Spleen (tissue), 11 donors: ENCODE results near the gene TMEM126B. TPM values are rescaled to one million over a fixed set of nuclear protein-coding genes. Genes with fewer than 3 reads are reported as not detected.
A peak's percentile ranks its signal among the peaks of the same experiment; 100 is the strongest.

Experiments used
- DNase-seq: peaks from one replicate; pipeline ENCODE4 v3.0.0-alpha.2; 2020
- H3K27ac ChIP-seq, 8 donors: fragments of 200-600 bp; sonication (generic) in 7 of 8; 1 replicate in 4 of 8; 2 replicates in 4 of 8; pipeline versions ENCODE4 v1.5.0 to v1.8.0; 2016 to 2021; ENCODE audit warnings: inconsistent platforms in 4 of 8, mild to moderate bottlenecking in 4 of 8, moderate library complexity in 1 of 8
- H3K27me3 ChIP-seq, 7 donors: fragments of 200-600 bp; sonication (generic) in 6 of 7; replicated peaks in 1 of 7; 1 replicate in 4 of 7; 2 replicates in 3 of 7; pipeline versions ENCODE4 v1.5.0 to v1.8.0; 2016 to 2021; ENCODE audit warnings: inconsistent platforms in 3 of 7, mild to moderate bottlenecking in 1 of 7
- H3K36me3 ChIP-seq, 6 donors: fragments of 200-600 bp; sonication (generic) in 5 of 6; 1 replicate in 4 of 6; 2 replicates in 2 of 6; pipeline versions ENCODE4 v1.5.0 to v1.8.0; 2016 to 2021; ENCODE audit warnings: inconsistent platforms in 2 of 6
- H3K4me1 ChIP-seq, 6 donors: fragments of 200-600 bp; sonication (generic) in 5 of 6; 1 replicate in 3 of 6; 2 replicates in 3 of 6; pipeline versions ENCODE4 v1.5.0 to v1.8.0; 2016 to 2021; ENCODE audit warnings: inconsistent platforms in 3 of 6
- H3K4me3 ChIP-seq, 8 donors: fragments of 200-600 bp; sonication (generic) in 7 of 8; 1 replicate in 4 of 8; 2 replicates in 4 of 8; pipeline versions ENCODE4 v1.5.0 to v1.8.0; 2016 to 2021; ENCODE audit warnings: inconsistent platforms in 4 of 8, mild to moderate bottlenecking in 4 of 8, moderate library complexity in 2 of 8
- H3K9me3 ChIP-seq, 8 donors: fragments of 200-600 bp; sonication (generic) in 7 of 8; 1 replicate in 4 of 8; 2 replicates in 4 of 8; pipeline versions ENCODE4 v1.5.0 to v1.8.0; 2016 to 2021; ENCODE audit warnings: inconsistent platforms in 4 of 8
- POLR2A ChIP-seq, 3 donors: fragments of 450-650 bp; IDR thresholded peaks; one replicate each; pipeline ENCODE4 v1.5.1; 2017; ENCODE audit warnings: antibody characterized with exemption in 3 of 3, mild to moderate bottlenecking in 1 of 3
- POLR2AphosphoS5 ChIP-seq, 3 donors: sonication (generic); formaldehyde crosslinking; IDR thresholded peaks; one replicate each; pipeline ENCODE4 v1.5.1; 2017; ENCODE audit warnings: antibody characterized with exemption in 3 of 3
- WGBS, 5 donors: extraction: QIAGEN DNeasy Blood & Tissue Kit in 3 of 5; methylation state at CpG; one replicate each; pipeline versions ENCODE4 v1.1.5 to v1.1.7; 2013 to 2018; 5-methylcytosine and 5-hydroxymethylcytosine counted together
- intact Hi-C: fragments of 100-400 bp; cut with DNase I; formaldehyde crosslinking; loops from one replicate; pipeline ENCODE4 v1.15.0; 2023; ENCODE audit warnings: low total_unique reads
- polyA plus RNA-seq, 3 donors: library from polyadenylated mRNA; stranded (reverse); fragments of 200-250 nt; gene quantifications; one replicate each; pipeline ENCODE4 v1.2.1, GENCODE V29; 2013
- total RNA-seq, 7 donors: library from RNA; depleted of rRNA in 3 of 7; stranded (reverse); fragments of >200 nt in 3 of 7; fragmentation: NEBNext Ultra II Directional in 4 of 7; extraction: Animal tissue kit (Norgen Biotek cat#: 25700) in 4 of 7; gene quantifications; one replicate each; pipeline versions ENCODE4 v1.1.0 to v1.2.1, GENCODE V29; 2016 to 2021
- TF ChIP-seq, protein P1 (sequence below), 11 experiments: fragments of 200-600 bp in 7 of 11; fragments of 450-650 bp in 4 of 11; sonication (generic) in 4 of 11; IDR thresholded peaks in 8 of 11; conservative IDR thresholded peaks in 3 of 11; 1 replicate in 7 of 11; 2 replicates in 4 of 11; pipeline versions ENCODE4 v1.4.0 to v1.8.0; 2016 to 2021; ENCODE audit warnings: antibody characterized with exemption in 11 of 11, inconsistent platforms in 4 of 11, mild to moderate bottlenecking in 1 of 11
- donor health status: healthy with polysubstance abuse.
- donor health status: DM: no; HTN: no; CAD: no; lungs with moderate emphysema.
- donor health status: DM: no; HTN: no; CAD: no.
- donor health status: Bipolar disorder and iron deficiency.
- donor health status: healthy.
- donor health status: DM: no; HTN: no; CAD: no.
- donor health status: DM: yes; HTN: yes; CAD: no.

The TMEM126B gene
- total and polyA plus RNA-seq, 10 donors = 32.5 to 84.0 (median 47.7) TPM

DNA sequence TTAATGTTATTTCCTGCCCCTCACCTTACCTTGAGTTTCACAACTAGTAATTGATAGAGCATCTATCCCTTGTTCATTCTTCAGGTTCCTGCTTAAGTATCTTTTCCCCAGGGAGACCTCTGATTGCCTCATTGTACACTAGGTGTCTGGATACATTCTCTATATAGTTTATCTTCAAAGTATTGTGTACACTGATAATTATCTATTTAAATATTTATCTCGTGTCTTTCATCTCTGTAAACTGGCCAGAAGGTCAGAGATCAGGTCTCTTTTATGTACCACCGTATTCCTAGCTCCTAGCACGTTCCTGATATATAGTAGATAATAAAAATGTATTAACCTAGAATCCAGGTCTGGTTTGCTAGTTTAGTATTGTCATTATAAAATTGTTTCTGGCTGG lies 6.4 kb downstream of the TMEM126B start:
- DNase-seq = no peak
- Histone ChIP-seq H3K4me3 (no peak overlapping the region), H3K36me3 (peaks cover 0 to 87% (median 46%) of the 10 kb centered on the region in 6 donors), H3K4me1 (peaks cover 2 to 18% (median 8%) of the 10 kb centered on the region in 6 donors), H3K27me3 (no peaks in the 10 kb centered on the region), H3K9me3 (no peaks in the 10 kb centered on the region), H3K27ac (no peak overlapping the region)
- WGBS, 5 donors = 67 to 94% (median 91%) methylated on average over 3 of the region's 3 CpGs
- intact Hi-C loops = no loop called here
- TF ChIP-seq POLR2A (IDR thresholded peaks at IDR 0.05) (no peak), POLR2AphosphoS5 (IDR thresholded peaks at IDR 0.05) (no peak)
- TF ChIP-seq, protein P1, sequence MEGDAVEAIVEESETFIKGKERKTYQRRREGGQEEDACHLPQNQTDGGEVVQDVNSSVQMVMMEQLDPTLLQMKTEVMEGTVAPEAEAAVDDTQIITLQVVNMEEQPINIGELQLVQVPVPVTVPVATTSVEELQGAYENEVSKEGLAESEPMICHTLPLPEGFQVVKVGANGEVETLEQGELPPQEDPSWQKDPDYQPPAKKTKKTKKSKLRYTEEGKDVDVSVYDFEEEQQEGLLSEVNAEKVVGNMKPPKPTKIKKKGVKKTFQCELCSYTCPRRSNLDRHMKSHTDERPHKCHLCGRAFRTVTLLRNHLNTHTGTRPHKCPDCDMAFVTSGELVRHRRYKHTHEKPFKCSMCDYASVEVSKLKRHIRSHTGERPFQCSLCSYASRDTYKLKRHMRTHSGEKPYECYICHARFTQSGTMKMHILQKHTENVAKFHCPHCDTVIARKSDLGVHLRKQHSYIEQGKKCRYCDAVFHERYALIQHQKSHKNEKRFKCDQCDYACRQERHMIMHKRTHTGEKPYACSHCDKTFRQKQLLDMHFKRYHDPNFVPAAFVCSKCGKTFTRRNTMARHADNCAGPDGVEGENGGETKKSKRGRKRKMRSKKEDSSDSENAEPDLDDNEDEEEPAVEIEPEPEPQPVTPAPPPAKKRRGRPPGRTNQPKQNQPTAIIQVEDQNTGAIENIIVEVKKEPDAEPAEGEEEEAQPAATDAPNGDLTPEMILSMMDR (IDR thresholded peaks at IDR 0.05 in 8 of 11, conservative IDR thresholded peaks at IDR 0.05 in 3 of 11) = no peak

DNA sequence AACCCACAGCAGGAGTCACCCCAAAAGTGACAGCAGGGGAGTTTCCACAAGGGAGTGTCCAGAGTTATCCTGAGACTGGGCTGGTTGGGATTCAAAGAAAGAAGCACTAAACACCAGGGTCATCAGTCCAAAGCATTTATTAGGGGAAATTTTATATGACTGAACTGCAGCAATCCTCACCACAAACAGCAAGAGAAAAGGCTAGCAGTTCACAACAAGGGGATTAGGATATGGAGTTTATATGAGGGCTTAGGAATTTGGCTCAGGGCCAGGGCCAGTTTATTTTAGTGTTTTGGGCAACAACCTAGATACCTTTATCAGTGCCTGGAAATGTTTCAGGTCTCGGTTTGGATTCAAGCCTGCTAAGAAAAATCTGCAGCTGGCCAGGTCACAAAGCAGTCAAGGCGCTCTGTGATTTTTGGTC lies 14.8 kb downstream of the TMEM126B start:
- Histone ChIP-seq H3K4me1 (peaks cover 3 to 12% (median 9%) of the 10 kb centered on the region in 6 donors), H3K9me3 (no peaks in the 10 kb centered on the region), H3K4me3 (no peak overlapping the region), H3K36me3 (peaks cover 0 to 12% (median 0%) of the 10 kb centered on the region in 6 donors), H3K27ac (no peak overlapping the region), H3K27me3 (peaks cover 0 to 22% (median 0%) of the 10 kb centered on the region in 7 donors)
- TF ChIP-seq POLR2AphosphoS5 (IDR thresholded peaks at IDR 0.05) = no peak
- TF ChIP-seq, protein P1 (IDR thresholded peaks at IDR 0.05 in 8 of 11, conservative IDR thresholded peaks at IDR 0.05 in 3 of 11) = no peak
- TF ChIP-seq POLR2A (IDR thresholded peaks at IDR 0.05) = no peak
- no peak for DNase-seq
- intact Hi-C loops = no loop called here
- WGBS, 5 donors = 79 to 88% (median 80%) methylated on average over 2 of the region's 2 CpGs

DNA sequence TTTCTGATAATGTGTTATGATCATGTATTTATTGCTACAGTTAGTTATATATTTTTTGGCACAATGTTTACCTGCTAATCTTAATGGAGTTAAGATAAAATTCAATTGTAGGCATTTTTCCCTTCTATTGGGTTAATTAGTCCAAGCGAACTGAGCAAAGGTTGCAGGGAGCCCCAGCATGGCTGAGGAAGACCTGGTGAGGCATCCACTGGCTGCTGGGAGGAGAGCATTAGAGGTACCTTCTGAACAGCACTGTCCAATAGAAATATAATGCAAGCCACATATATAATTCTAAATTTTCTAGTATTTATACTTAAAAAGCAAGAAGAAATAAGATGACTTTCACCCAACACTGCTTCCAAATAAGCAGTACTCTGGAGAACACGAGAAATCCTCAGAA lies 18.7 kb downstream of the TMEM126B start:
- Histone ChIP-seq H3K4me3 (peak overlapping the region in 7 of 8 donors; percentile 63 to 94 (median 73)), H3K27ac (peak overlapping the region; percentile 67 to 90 (median 80)), H3K9me3 (no peaks in the 10 kb centered on the region), H3K4me1 (peaks cover 13 to 41% (median 28%) of the 10 kb centered on the region in 6 donors), H3K27me3 (peaks cover 0 to 22% (median 0%) of the 10 kb centered on the region in 7 donors), H3K36me3 (peaks cover 0 to 17% (median 6%) of the 10 kb centered on the region in 6 donors)
- WGBS, 5 donors = 38 to 53% (median 45%) methylated on average over 2 of the region's 2 CpGs
- no peak for DNase-seq
- intact Hi-C loops = no loop called here
- no peak for TF ChIP-seq POLR2A (IDR thresholded peaks at IDR 0.05)

DNA sequence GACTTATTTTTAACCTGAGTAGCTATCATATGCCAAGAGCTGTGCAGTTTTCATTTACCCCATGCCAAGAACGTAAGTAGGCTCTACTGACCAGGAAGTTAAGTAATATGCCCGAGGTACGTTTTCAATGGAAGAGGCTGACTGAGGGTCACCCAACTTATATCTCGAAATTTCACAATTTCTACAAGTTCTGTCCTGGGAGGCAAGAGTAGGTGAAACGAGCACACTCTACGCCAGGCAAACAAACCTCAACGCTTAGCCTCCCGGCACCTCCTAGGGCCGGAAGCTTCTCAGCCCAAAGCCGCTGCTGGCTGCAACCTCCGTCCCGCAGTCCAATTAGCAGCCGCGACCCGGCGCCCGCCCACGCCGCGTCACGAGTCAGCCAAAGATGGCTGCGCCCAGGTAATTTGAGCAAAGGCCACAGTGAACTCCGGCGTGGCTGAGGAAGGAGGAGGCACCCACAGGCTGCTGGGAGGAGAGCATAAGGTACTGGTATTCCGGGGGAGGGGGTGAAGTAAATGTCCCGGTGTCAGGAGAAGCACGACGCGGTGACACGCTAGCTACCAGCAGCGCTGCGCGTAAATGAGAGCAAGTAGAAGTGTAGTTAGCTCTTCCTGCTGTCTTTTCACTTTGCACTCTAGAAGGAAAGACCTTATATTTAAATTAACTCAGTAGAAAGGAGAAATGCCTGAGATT lies 19.4 kb downstream of the TMEM126B start, which contains the start of gene TMEM126A:
TMEM126A (plus strand) TSS at position 364 of the 696 bp plus-strand sequence. CDS start 2,289 bp downstream, outside the sequence.
- Histone ChIP-seq H3K36me3 (peaks cover 0 to 20% (median 6%) of the 10 kb centered on the region in 6 donors), H3K4me1 (peaks cover 13 to 48% (median 29%) of the 10 kb centered on the region in 6 donors), H3K4me3 (peak within 1 kb of the TSS; percentile 63 to 94 (median 73)), H3K27ac (peak within 1 kb of the TSS; percentile 67 to 90 (median 80)), H3K9me3 (no peaks in the 10 kb centered on the region), H3K27me3 (peaks cover 0 to 20% (median 0%) of the 10 kb centered on the region in 7 donors)
- intact Hi-C loops = no loop called here
- peak; percentile 98 for DNase-seq
- peak in 1 of 3 donors; percentile 54 for TF ChIP-seq POLR2A (IDR thresholded peaks at IDR 0.05)
- TF ChIP-seq, protein P1 (IDR thresholded peaks at IDR 0.05 in 8 of 11, conservative IDR thresholded peaks at IDR 0.05 in 3 of 11) = peak in 2 of 11 experiments; percentile 16 to 22
- TF ChIP-seq POLR2AphosphoS5 (IDR thresholded peaks at IDR 0.05) = peak; percentile 93 to 98 (median 94)
- WGBS, 5 donors = 0 to 1% (median 0%) methylated on average over 32 to 33 of the region's 33 CpGs
